BLaER1 treated with 17β-estradiol and CSF1 and Interleukin-3, amounts not matched to agents 10 nM and 100 nM (cell line): ENCODE results near the gene TRMT6.
A peak's percentile ranks its signal among the peaks of the same experiment; 100 is the strongest.

ENCODE experiments used
- H3K27ac ChIP-seq, 11 experiments: shearing (Covaris generic); formaldehyde crosslinking; 2 replicates each; pipeline ENCODE4 v1.8.1; 2022
- H3K27me3 ChIP-seq, 11 experiments: shearing (Covaris generic); formaldehyde crosslinking; 2 replicates each; pipeline ENCODE4 v1.8.1; 2022
- H3K36me3 ChIP-seq, 11 experiments: shearing (Covaris generic); formaldehyde crosslinking; 2 replicates each; pipeline ENCODE4 v1.8.1; 2022
- H3K4me1 ChIP-seq, 10 experiments: shearing (Covaris generic); formaldehyde crosslinking; 2 replicates each; pipeline ENCODE4 v1.8.1; 2022
- H3K4me2 ChIP-seq, 11 experiments: shearing (Covaris generic); formaldehyde crosslinking; 2 replicates each; pipeline ENCODE4 v1.8.1; 2022
- H3K4me3 ChIP-seq, 10 experiments: shearing (Covaris generic); formaldehyde crosslinking; 2 replicates each; pipeline ENCODE4 v1.8.1; 2022
- H3K9ac ChIP-seq, 11 experiments: shearing (Covaris generic); formaldehyde crosslinking; 2 replicates each; pipeline ENCODE4 v1.8.1; 2022
- H3K9me3 ChIP-seq, 11 experiments: shearing (Covaris generic); formaldehyde crosslinking; replicated peaks in 1 of 11; 2 replicates each; pipeline ENCODE4 v1.8.1; 2022
- H4K20me1 ChIP-seq, 11 experiments: shearing (Covaris generic); formaldehyde crosslinking; 2 replicates each; pipeline ENCODE4 v1.8.1; 2022
- Cebpa-rat ChIP-seq, 11 experiments: shearing (Covaris generic); IDR thresholded peaks; 2 replicates each; pipeline ENCODE4 v1.8.1; 2022

TRMT6 gene

DNA sequence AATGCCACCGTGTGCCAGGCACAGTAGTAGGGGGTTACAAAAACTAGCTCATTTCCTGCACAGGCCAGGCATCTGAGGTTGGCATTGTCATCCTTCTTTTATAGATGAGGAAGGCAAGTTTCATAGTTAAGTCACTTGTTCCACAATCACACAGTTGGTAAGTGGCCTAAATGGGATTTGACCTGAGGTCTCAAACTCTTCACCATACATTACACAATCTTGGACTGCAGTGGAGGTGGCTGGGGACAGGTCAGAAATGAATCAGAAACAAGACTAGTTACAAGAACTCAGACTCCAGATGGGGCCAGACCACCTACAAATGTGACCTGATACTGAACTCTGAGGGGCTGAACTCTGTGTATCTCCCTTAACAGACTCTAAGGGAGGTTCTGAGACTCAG, 49.4 kb downstream of the TRMT6 start:
- Histone ChIP-seq H4K20me1 (no peaks in the 10 kb centered on the region), H3K4me3 (no peak overlapping the region), H3K36me3 (no peaks in the 10 kb centered on the region), H3K4me1 (no peaks in the 10 kb centered on the region; a peak in 4 of 20 replicates), H3K27ac (no peak overlapping the region), H3K27me3 (no peaks in the 10 kb centered on the region), H3K9me3 (no peaks in the 10 kb centered on the region), H3K4me2 (no peak overlapping the region), H3K9ac (no peak overlapping the region)
- no peak for TF ChIP-seq Cebpa-rat (IDR thresholded peaks at IDR 0.05)

DNA sequence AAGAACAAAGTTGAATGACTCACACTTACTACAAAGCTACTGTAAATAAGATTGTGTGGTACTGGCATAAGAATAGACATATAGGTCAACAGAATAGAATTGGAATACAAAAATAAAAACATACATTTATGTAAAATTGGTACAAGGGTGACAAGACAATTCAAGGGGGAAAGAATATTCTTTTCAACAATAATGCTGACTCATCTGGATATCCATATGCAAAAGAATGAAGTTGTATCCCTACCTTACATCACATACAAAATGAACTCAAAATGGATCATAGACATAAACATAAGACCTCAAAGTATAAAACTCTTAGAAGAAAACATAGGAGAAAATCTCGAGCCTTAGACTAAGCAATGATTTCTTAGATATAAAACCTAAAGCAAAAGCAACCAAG, 50.9 kb downstream of the TRMT6 start:
- no peaks in the 10 kb centered on the region for H4K20me1 ChIP-seq
- H3K9me3 ChIP-seq: no peaks in the 10 kb centered on the region
- H3K36me3 ChIP-seq: no peaks in the 10 kb centered on the region
- H3K4me2 ChIP-seq: no peak overlapping the region
- H3K27ac ChIP-seq: no peak overlapping the region
- no peak overlapping the region for H3K4me3 ChIP-seq
- no peak for TF ChIP-seq Cebpa-rat (IDR thresholded peaks at IDR 0.05)
- no peaks in the 10 kb centered on the region for H3K27me3 ChIP-seq
- no peak overlapping the region for H3K9ac ChIP-seq
- peaks cover 0 to 5% (median 0%) of the 10 kb centered on the region in 10 experiments; a peak in 4 of 20 replicates for H3K4me1 ChIP-seq

DNA sequence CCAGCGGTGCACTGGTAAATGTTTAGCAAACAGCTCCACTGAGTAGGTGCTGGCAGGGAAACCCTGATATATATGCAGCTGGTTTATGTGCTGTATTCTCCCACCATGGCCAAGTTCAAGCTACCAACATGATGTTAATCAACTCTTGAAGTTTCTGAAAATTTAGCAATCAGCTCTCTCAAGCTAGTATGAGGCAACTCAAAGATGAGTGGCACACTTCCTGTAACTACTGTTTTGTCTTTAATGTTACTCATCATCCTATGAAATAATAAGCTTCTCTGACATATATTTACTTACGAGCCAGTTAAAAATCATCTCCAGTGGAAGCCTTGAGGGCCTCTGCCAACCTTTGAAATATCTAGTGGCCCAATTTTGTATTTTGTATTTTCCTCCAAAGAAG, 54.7 kb downstream of the TRMT6 start:
- Histone ChIP-seq H3K9ac (no peak overlapping the region), H3K27ac (no peak overlapping the region), H3K9me3 (no peaks in the 10 kb centered on the region), H3K36me3 (no peaks in the 10 kb centered on the region), H4K20me1 (no peaks in the 10 kb centered on the region), H3K4me1 (peaks cover 0 to 5% (median 0%) of the 10 kb centered on the region in 10 experiments; a peak in 4 of 20 replicates), H3K4me3 (no peak overlapping the region), H3K27me3 (no peaks in the 10 kb centered on the region), H3K4me2 (peak overlapping the region in 3 of 11 experiments; percentile 3 to 21 (median 18); a peak in 2 of 22 replicates)
- no peak for TF ChIP-seq Cebpa-rat (IDR thresholded peaks at IDR 0.05)

DNA sequence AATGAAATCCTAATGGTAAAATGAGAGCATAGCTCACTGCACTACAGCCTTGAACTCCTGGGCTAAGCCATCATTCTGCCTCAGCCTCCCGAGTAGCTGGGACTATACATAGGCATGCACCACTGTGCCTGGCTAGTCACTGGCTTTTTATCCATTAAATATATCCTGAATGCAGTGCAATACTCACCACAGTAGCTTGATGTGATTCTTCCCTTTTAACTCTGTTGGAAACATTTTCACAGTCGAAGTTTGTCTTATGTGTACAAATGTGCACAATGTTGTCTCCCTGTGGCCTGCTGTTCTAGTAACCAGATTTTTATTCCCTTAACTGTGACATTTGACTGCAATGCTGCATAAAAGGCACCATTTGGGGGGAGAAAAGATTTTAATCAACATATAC, 56.7 kb downstream of the TRMT6 start:
- Histone ChIP-seq H3K4me2 (no peak overlapping the region), H3K4me3 (no peak overlapping the region), H3K27me3 (no peaks in the 10 kb centered on the region), H3K9ac (no peak overlapping the region), H3K36me3 (no peaks in the 10 kb centered on the region), H4K20me1 (no peaks in the 10 kb centered on the region), H3K9me3 (no peaks in the 10 kb centered on the region), H3K4me1 (peaks cover 0 to 5% (median 0%) of the 10 kb centered on the region in 10 experiments; a peak in 5 of 20 replicates), H3K27ac (no peak overlapping the region)
- TF ChIP-seq Cebpa-rat (IDR thresholded peaks at IDR 0.05): no peak

DNA sequence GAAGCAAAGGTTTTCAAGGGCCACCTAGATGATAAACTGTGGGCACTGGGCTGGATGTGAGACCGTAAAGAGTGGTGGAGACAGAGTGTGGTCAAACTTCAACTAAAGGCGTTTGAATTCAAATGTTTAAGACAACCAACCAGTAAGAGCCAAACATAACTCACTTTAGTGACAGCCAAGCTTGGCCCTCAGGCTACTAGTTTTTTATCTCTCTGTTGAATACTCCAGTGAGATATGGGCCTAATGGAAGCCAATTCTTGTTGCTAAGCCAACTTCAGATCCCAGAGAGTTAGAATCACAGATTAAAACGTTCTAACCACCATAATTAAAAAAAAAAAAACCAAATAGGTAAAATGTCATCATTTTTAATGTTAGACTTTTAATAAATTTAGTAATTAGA, 57.3 kb downstream of the TRMT6 start:
- Histone ChIP-seq H3K27ac (no peak overlapping the region), H3K4me1 (peaks cover 0 to 10% (median 0%) of the 10 kb centered on the region in 10 experiments; a peak in 7 of 20 replicates), H3K36me3 (no peaks in the 10 kb centered on the region)

DNA sequence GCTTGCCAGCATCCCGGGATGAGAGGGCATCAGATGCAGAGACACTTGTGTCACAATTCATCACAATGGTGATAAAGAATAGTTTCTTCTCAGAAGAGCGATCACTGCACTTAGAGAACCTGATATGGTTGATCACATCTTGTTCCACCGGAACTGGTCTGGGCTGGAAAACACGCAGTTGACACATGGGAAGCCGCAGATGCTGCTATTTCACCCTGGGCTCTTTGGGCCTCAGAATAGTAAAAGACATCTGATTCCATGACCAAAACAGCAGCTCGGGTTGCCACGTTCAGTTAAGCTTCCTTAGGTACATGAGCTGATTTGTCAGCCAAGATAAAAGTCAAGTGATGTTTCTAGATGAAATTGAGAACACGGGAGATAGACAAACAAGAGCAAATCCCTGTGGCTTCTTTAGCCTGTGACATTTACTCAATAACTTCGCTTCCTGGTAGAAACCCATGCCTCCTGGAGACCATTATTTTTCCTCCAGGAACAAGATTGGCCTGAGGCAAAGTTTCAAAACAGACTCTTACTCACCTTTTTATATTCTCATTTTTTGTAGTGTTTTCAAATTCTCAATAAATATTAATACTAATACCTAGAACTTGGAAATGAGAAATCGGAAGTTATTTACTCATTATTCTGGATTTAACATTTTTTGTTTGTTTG, 59.4 kb downstream of the TRMT6 start:
- Histone ChIP-seq H3K9me3 (no peaks in the 10 kb centered on the region), H3K9ac (no peak overlapping the region), H3K4me3 (no peak overlapping the region), H3K4me2 (no peak overlapping the region), H3K27ac (no peak overlapping the region), H4K20me1 (no peaks in the 10 kb centered on the region), H3K27me3 (no peaks in the 10 kb centered on the region), H3K4me1 (peaks cover 0 to 25% (median 3%) of the 10 kb centered on the region in 10 experiments; a peak in 7 of 20 replicates), H3K36me3 (no peaks in the 10 kb centered on the region)
- no peak for TF ChIP-seq Cebpa-rat (IDR thresholded peaks at IDR 0.05)

More for the DNA sequence above, 57.3 kb downstream of the TRMT6 start:
- no peak overlapping the region for H3K4me2 ChIP-seq
- no peaks in the 10 kb centered on the region for H3K27me3 ChIP-seq
- H3K9me3 ChIP-seq: no peaks in the 10 kb centered on the region
- H4K20me1 ChIP-seq: no peaks in the 10 kb centered on the region
- no peak for TF ChIP-seq Cebpa-rat (IDR thresholded peaks at IDR 0.05)
- no peak overlapping the region for H3K9ac ChIP-seq
- H3K4me3 ChIP-seq: no peak overlapping the region

DNA sequence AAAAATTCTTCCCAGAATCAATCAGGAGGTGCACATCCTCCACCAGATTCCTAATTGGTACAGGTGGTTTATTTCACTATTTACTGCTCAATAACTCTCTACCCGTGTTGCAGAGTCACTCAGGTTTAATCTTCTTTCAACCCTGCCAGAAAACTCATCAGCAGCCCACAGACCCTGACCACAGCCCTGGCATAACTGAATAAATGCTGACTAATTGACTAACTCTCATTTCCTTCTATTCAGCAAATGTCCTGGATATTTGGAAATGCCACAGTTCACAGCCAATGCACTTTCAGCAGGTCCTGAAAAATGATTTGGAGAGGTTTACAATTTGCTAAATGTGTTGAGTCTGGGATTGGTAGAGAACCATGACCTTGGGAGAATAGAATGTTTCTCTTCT, 62.3 kb downstream of the TRMT6 start:
- no peaks in the 10 kb centered on the region for H3K27me3 ChIP-seq
- no peaks in the 10 kb centered on the region for H3K36me3 ChIP-seq
- peaks cover 0 to 21% (median 3%) of the 10 kb centered on the region in 10 experiments; a peak in 7 of 20 replicates for H3K4me1 ChIP-seq
- no peaks in the 10 kb centered on the region for H4K20me1 ChIP-seq
- no peak overlapping the region for H3K4me3 ChIP-seq
- H3K27ac ChIP-seq: no peak overlapping the region
- no peak for TF ChIP-seq Cebpa-rat (IDR thresholded peaks at IDR 0.05)
- H3K9ac ChIP-seq: no peak overlapping the region
- H3K4me2 ChIP-seq: peak overlapping the region in 4 of 11 experiments; percentile 24 to 50 (median 44); a peak in 7 of 22 replicates
- no peaks in the 10 kb centered on the region for H3K9me3 ChIP-seq

DNA sequence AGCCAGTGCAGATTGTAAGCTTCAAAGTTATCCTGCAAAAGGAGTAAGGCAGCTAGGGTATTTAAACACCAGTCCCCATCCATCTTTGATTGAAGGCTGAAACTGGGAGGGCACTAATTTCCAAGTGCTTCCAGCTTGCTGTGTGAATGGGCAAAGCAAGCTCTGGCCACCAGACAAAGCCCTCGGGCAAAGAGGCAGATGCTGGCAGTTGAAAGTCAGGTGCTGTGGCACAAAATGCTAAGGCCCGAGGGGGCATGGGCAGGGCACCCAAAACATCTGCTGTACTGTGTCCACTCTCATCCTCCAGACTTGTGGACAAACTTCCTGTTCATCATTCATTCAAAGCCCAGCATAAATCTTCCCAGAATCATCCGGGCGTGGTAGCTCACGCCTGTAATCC, 62.9 kb downstream of the TRMT6 start:
- TF ChIP-seq Cebpa-rat (IDR thresholded peaks at IDR 0.05): no peak

More for the DNA sequence above, 62.9 kb downstream of the TRMT6 start:
- no peak overlapping the region for H3K4me3 ChIP-seq
- no peaks in the 10 kb centered on the region for H4K20me1 ChIP-seq
- H3K27ac ChIP-seq: no peak overlapping the region
- H3K9me3 ChIP-seq: no peaks in the 10 kb centered on the region
- H3K36me3 ChIP-seq: no peaks in the 10 kb centered on the region
- no peaks in the 10 kb centered on the region for H3K27me3 ChIP-seq
- H3K9ac ChIP-seq: no peak overlapping the region
- peak overlapping the region in 4 of 11 experiments; percentile 24 to 50 (median 44); a peak in 6 of 22 replicates for H3K4me2 ChIP-seq
- peaks cover 0 to 21% (median 3%) of the 10 kb centered on the region in 10 experiments; a peak in 10 of 20 replicates for H3K4me1 ChIP-seq
